Kidney (tissue), 14 donors: ENCODE results near the gene AURKB. TPM values are rescaled to one million over a fixed set of nuclear protein-coding genes. Genes with fewer than 3 reads are reported as not detected.
A peak's percentile ranks its signal among the peaks of the same experiment; 100 is the strongest.

Experiments used
- DNase-seq, 5 donors: peaks; one replicate each; pipeline ENCODE4 v3.0.0-alpha.2; 2013 to 2020
- FAIRE-seq: peaks from 2 replicates; lab custom pipeline; 2012; peaks lifted over from hg19 to GRCh38; lab: Jason Lieb, UNC
- H3K27ac ChIP-seq, 2 donors: one replicate each; pipeline ENCODE4 v1.7.0; 2013; ENCODE audit warnings: low read depth in 2 of 2, low read length in 2 of 2, inconsistent platforms in 1 of 2
- H3K27me3 ChIP-seq: one replicate; pipeline ENCODE4 v1.7.1; 2013; ENCODE audit warnings: low read length, inconsistent platforms; ENCODE audit not compliant: control insufficient read depth, insufficient read depth
- H3K36me3 ChIP-seq, 3 donors: one replicate each; pipeline versions ENCODE4 v1.7.0 to v1.7.1; 2013; ENCODE audit warnings: low read length in 3 of 3, control low read depth in 1 of 3, inconsistent platforms in 1 of 3; ENCODE audit not compliant: insufficient read depth in 3 of 3, control insufficient read depth in 2 of 3
- H3K4me1 ChIP-seq, 3 donors: one replicate each; pipeline versions ENCODE4 v1.7.0 to v1.7.1; 2013; ENCODE audit warnings: low read length in 3 of 3, inconsistent platforms in 1 of 3, low read depth in 1 of 3; ENCODE audit not compliant: control insufficient read depth in 2 of 3, insufficient read depth in 2 of 3
- H3K4me3 ChIP-seq, 3 donors: one replicate each; pipeline versions ENCODE4 v1.7.0 to v1.8.1; 2013; ENCODE audit warnings: low read length in 3 of 3, control low read depth in 1 of 3, inconsistent platforms in 1 of 3
- H3K9ac ChIP-seq, 3 donors: one replicate each; pipeline versions ENCODE4 v1.7.0 to v1.7.1; 2013; ENCODE audit warnings: low read length in 3 of 3, control low read depth in 1 of 3, inconsistent platforms in 1 of 3
- H3K9me3 ChIP-seq, 3 donors: one replicate each; pipeline versions ENCODE4 v1.7.0 to v1.7.1; 2013; ENCODE audit warnings: low read length in 3 of 3, control low read depth in 1 of 3, inconsistent platforms in 1 of 3; ENCODE audit not compliant: control insufficient read depth in 2 of 3, insufficient read depth in 1 of 3
- intact Hi-C: fragments of 100-400 bp; cut with DNase I; formaldehyde crosslinking; loops from one replicate; pipeline ENCODE4 v1.11.1; 2022
- polyA plus RNA-seq: library from polyadenylated mRNA; stranded (reverse); fragments of 350-450 nt; fragmentation: Illumina TruSeq; extraction: RNeasy Lipid Tissue Mini Kit (QIAGEN cat#74804); gene quantifications from one replicate; pipeline ENCODE4 v1.2.3, GENCODE V29; 2014; ENCODE audit warnings: low read depth, low replicate concordance; ENCODE audit not compliant: insufficient read depth
- total RNA-seq: library from RNA; stranded (reverse); fragmentation: NEBNext Ultra II Directional; extraction: Animal tissue kit (Norgen Biotek cat#: 25700); gene quantifications from one replicate; pipeline ENCODE4 v1.2.1, GENCODE V29; 2021
- TF ChIP-seq, protein P1 (sequence below): IDR thresholded peaks from 3 replicates; pipeline ENCODE4 v1.5.1; 2012; ENCODE audit warnings: mild to moderate bottlenecking, moderate library complexity, borderline replicate concordance; ENCODE audit not compliant: insufficient read depth; ENCODE audit errors: extremely low read depth
- donor health status: control.
- donor health status: control.
- donor health status: control.
- donor health status: control.
- donor health status: control.
- donor health status: DM: yes; HTN: yes; CAD: no.
- donor health status: Normal renal cell carcinoma (clear cell type).

The AURKB gene
- total and polyA plus RNA-seq, 2 donors from 2014 or later, result 0.43 to 2.8 TPM

DNA sequence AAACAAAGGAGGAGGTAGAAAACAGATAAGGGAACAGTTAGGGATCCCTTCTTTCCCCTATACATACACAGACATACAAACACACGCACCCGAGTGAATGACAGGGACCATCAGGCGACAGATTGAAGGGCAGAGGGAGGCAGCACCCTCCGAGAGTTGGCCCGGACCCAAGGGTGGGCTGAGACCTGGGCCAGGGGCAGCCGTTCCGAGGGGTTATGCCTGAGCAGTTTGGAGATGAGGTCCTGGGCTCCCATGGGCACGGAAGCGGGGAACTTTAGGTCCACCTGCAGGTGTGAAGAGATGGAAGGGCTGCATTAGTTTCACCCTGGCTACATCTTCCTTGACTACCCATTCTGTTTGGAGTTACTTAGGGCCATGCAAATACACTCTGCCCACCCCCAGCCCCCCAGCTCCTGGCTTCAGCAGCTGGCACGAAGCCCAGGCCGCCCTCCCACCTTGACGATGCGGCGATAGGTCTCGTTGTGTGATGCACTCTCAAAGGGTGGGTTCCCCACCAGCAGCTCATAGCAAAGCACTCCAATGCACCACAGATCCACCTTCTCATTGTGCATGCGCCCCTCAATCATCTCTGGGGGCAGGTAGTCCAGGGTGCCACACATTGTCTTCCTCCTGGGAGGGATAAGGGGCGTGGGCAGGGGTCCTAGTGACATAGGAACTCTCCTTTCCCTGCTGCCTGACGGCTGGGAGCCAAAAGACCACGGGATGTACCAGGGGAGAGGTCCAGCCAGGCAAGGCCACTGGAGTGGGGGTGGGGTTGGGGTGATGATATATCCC lies 5.4 kb downstream of the AURKB start:
- Histone ChIP-seq H3K36me3 (no peaks in the 10 kb centered on the region), H3K27ac (no peak overlapping the region), H3K9ac (no peak overlapping the region), H3K9me3 (no peaks in the 10 kb centered on the region), H3K27me3 (no peaks in the 10 kb centered on the region), H3K4me1 (peaks cover 0 to under 1% (median 0%) of the 10 kb centered on the region in 3 donors), H3K4me3 (no peak overlapping the region)
- FAIRE-seq (no peak), DNase-seq (peak in 1 of 5 donors; percentile 62)
- intact Hi-C loops, result no loop called here
- TF ChIP-seq, protein P1, sequence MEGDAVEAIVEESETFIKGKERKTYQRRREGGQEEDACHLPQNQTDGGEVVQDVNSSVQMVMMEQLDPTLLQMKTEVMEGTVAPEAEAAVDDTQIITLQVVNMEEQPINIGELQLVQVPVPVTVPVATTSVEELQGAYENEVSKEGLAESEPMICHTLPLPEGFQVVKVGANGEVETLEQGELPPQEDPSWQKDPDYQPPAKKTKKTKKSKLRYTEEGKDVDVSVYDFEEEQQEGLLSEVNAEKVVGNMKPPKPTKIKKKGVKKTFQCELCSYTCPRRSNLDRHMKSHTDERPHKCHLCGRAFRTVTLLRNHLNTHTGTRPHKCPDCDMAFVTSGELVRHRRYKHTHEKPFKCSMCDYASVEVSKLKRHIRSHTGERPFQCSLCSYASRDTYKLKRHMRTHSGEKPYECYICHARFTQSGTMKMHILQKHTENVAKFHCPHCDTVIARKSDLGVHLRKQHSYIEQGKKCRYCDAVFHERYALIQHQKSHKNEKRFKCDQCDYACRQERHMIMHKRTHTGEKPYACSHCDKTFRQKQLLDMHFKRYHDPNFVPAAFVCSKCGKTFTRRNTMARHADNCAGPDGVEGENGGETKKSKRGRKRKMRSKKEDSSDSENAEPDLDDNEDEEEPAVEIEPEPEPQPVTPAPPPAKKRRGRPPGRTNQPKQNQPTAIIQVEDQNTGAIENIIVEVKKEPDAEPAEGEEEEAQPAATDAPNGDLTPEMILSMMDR, result no peak

DNA sequence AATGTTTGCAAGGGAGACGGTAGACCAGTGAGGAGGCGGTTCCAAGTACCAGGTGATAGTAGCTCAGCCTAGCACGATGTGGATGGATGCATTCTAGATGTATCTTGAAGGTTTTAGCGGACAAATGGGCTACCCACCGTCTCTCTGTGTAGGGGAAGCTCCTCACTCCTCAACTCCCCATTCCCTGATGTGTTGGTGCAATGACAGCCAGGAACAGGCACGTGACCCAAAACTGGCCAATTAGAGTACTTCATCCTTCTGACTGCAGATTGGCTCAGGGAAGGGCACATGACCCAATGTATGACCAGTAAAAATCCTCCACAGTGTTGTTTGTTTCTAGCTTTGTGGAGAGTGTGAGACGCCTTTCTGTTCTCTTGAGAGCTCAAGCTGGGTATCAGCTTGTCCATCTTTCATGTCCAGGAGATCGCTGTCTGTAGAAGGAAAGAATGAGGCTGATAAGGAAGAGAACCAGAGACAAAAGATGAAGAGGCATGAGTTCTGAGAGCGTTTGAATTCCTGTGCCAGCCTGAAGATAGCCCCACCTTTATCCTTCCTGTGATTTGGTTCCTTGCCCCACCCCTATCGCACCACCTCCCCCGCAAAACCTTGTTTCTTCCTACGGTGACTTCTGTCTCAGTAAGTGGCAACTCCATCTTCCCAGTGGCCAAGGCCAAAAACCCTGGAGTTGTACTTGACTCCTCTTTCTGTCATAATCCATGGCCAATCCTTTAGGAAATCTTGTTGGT lies 18.1 kb downstream of the AURKB start:
- peak; percentile 94 for FAIRE-seq
- H3K36me3 ChIP-seq, result no peaks in the 10 kb centered on the region

DNA sequence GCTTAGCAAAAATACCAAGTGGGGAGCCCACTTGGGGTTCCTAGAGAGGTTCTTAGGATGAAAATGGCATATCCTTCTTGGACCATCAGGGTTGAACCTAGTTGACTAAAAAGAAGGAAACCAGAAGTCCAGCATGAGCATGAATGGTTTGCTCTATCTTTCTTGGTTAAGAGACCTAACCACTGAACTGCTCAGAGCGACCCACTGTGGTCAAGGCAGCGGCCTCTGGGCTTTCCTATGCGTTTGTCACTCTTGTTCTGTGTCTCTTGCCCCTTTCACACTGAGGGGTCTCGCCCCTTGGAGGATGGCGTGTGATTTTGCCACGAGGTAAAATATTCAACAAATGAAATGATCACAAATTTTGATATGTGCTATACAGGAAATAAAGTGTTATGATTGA lies 19.9 kb downstream of the AURKB start:
- Histone ChIP-seq H3K9me3 (no peaks in the 10 kb centered on the region), H3K27me3 (no peaks in the 10 kb centered on the region), H3K27ac (peak overlapping the region in 1 of 2 donors; percentile 52), H3K36me3 (no peaks in the 10 kb centered on the region), H3K4me3 (peak overlapping the region in 2 of 3 donors; percentile 10 to 28), H3K4me1 (peaks cover 8 to 36% (median 20%) of the 10 kb centered on the region in 3 donors), H3K9ac (no peak overlapping the region)
- DNase-seq (peak in 1 of 5 donors; percentile 33), FAIRE-seq (no peak)
- TF ChIP-seq, protein P1, result no peak
- intact Hi-C loops, result no loop called here

More for the DNA sequence above, 18.1 kb downstream of the AURKB start:
- Histone ChIP-seq H3K4me1 (peaks cover 5 to 34% (median 20%) of the 10 kb centered on the region in 3 donors), H3K9ac (peak overlapping the region; percentile 42 to 56 (median 56)), H3K27ac (peak overlapping the region in 1 of 2 donors; percentile 85), H3K27me3 (no peaks in the 10 kb centered on the region), H3K4me3 (peak overlapping the region; percentile 52 to 78 (median 56)), H3K9me3 (no peaks in the 10 kb centered on the region)
- intact Hi-C loops, result no loop called here
- DNase-seq, result peak; percentile 73 to 96 (median 88)
- TF ChIP-seq, protein P1, result no peak
